ENCODE results near the gene SIRT5.

SIRT5 gene

GRCh38 chr6:13586603-13587542, 12.5 kb downstream of the SIRT5 start:
- no peak overlapping the region for H3K4me3 ChIP-seq (ENCODE audit: low read length)
- no peak for TF ChIP-seq CTCF (conservative IDR thresholded peaks at IDR 0.05; ENCODE audit: low read length)
- DNase-seq (ENCODE audit: low read depth) = peak; percentile 51

- no peak for DNase-seq (ENCODE audit: low read depth)
- no peak overlapping the region for H3K4me3 ChIP-seq (ENCODE audit: low read length)
- no peak for TF ChIP-seq CTCF (conservative IDR thresholded peaks at IDR 0.05; ENCODE audit: low read length)
Measured at GRCh38 chr6:13589801-13590200, 15.4 kb downstream of the SIRT5 start.

GRCh38 chr6:13590574-13591153, 16.3 kb downstream of the SIRT5 start:
- H3K4me3 ChIP-seq (ENCODE audit: low read length) = no peak overlapping the region
- no peak for TF ChIP-seq CTCF (conservative IDR thresholded peaks at IDR 0.05; ENCODE audit: low read length)
- no peak for DNase-seq (ENCODE audit: low read depth)

GRCh38 chr6:13591205-13591921, 17.0 kb downstream of the SIRT5 start:
- TF ChIP-seq CTCF (conservative IDR thresholded peaks at IDR 0.05; ENCODE audit: low read length) = no peak
- no peak overlapping the region for H3K4me3 ChIP-seq (ENCODE audit: low read length)
- DNase-seq (ENCODE audit: low read depth) = no peak

GRCh38 chr6:13593103-13593502, 18.7 kb downstream of the SIRT5 start:
- no peak for DNase-seq (ENCODE audit: low read depth)
- no peak overlapping the region for H3K4me3 ChIP-seq (ENCODE audit: low read length)
- TF ChIP-seq CTCF (conservative IDR thresholded peaks at IDR 0.05; ENCODE audit: low read length) = no peak

GRCh38 chr6:13593720-13594119, 19.3 kb downstream of the SIRT5 start:
- DNase-seq (ENCODE audit: low read depth) = no peak
- no peak overlapping the region for H3K4me3 ChIP-seq (ENCODE audit: low read length)
- TF ChIP-seq CTCF (conservative IDR thresholded peaks at IDR 0.05; ENCODE audit: low read length) = no peak
